Loucy (cell line): ENCODE data around the gene CISD1.

Experiments used
- EZH2phosphoT487 ChIP-seq: fragments of 200-600 bp; IDR thresholded peaks from 2 replicates; pipeline ENCODE4 v1.6.1; 2018; ENCODE audit warnings: antibody characterized with exemption, mild to moderate bottlenecking, moderate library complexity, borderline replicate concordance
- TF ChIP-seq, protein P1 (sequence below): fragments of 200-600 bp; sonication (generic); conservative IDR thresholded peaks from 2 replicates; pipeline ENCODE4 v1.5.1; 2014; ENCODE audit warnings: mild to moderate bottlenecking, antibody characterized with exemption, low read length

GRCh38 chr10:58240531-58240930 lies 28.4 kb upstream of the CISD1 start:
- TF ChIP-seq, protein P1, sequence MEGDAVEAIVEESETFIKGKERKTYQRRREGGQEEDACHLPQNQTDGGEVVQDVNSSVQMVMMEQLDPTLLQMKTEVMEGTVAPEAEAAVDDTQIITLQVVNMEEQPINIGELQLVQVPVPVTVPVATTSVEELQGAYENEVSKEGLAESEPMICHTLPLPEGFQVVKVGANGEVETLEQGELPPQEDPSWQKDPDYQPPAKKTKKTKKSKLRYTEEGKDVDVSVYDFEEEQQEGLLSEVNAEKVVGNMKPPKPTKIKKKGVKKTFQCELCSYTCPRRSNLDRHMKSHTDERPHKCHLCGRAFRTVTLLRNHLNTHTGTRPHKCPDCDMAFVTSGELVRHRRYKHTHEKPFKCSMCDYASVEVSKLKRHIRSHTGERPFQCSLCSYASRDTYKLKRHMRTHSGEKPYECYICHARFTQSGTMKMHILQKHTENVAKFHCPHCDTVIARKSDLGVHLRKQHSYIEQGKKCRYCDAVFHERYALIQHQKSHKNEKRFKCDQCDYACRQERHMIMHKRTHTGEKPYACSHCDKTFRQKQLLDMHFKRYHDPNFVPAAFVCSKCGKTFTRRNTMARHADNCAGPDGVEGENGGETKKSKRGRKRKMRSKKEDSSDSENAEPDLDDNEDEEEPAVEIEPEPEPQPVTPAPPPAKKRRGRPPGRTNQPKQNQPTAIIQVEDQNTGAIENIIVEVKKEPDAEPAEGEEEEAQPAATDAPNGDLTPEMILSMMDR: no peak
- no peak for TF ChIP-seq EZH2phosphoT487
